Muscle layer of colon (tissue), 2 donors: ENCODE measurements around the gene CALU.

Experiments
- H3K27ac ChIP-seq: one replicate; pipeline ENCODE4 v1.7.0; 2013; ENCODE audit warnings: low read depth, mild to moderate bottlenecking, low read length, moderate library complexity
- H3K27me3 ChIP-seq, 2 donors: one replicate each; pipeline ENCODE4 v1.7.0; 2013; ENCODE audit warnings: low read length in 2 of 2, mild to moderate bottlenecking in 2 of 2; ENCODE audit not compliant: insufficient read depth in 2 of 2, control insufficient read depth in 1 of 2
- H3K36me3 ChIP-seq: one replicate; pipeline ENCODE4 v1.7.0; 2013; ENCODE audit warnings: mild to moderate bottlenecking, low read length; ENCODE audit not compliant: insufficient read depth
- H3K4me1 ChIP-seq: one replicate; pipeline ENCODE4 v1.7.0; 2013; ENCODE audit warnings: mild to moderate bottlenecking, low read length; ENCODE audit not compliant: insufficient read depth
- H3K4me3 ChIP-seq, 2 donors: one replicate each; pipeline ENCODE4 v1.7.0; 2013; ENCODE audit warnings: low read length in 2 of 2, low read depth in 1 of 2, mild to moderate bottlenecking in 1 of 2, moderate library complexity in 1 of 2
- H3K9ac ChIP-seq: one replicate; pipeline ENCODE4 v1.7.0; 2013; ENCODE audit warnings: low read length
- H3K9me3 ChIP-seq: one replicate; pipeline ENCODE4 v1.7.0; 2013; ENCODE audit warnings: mild to moderate bottlenecking, low read length
- donor health status: abdominal sarcoma.
- donor health status: Adenocarcinoma of cecum.

Gene CALU

DNA sequence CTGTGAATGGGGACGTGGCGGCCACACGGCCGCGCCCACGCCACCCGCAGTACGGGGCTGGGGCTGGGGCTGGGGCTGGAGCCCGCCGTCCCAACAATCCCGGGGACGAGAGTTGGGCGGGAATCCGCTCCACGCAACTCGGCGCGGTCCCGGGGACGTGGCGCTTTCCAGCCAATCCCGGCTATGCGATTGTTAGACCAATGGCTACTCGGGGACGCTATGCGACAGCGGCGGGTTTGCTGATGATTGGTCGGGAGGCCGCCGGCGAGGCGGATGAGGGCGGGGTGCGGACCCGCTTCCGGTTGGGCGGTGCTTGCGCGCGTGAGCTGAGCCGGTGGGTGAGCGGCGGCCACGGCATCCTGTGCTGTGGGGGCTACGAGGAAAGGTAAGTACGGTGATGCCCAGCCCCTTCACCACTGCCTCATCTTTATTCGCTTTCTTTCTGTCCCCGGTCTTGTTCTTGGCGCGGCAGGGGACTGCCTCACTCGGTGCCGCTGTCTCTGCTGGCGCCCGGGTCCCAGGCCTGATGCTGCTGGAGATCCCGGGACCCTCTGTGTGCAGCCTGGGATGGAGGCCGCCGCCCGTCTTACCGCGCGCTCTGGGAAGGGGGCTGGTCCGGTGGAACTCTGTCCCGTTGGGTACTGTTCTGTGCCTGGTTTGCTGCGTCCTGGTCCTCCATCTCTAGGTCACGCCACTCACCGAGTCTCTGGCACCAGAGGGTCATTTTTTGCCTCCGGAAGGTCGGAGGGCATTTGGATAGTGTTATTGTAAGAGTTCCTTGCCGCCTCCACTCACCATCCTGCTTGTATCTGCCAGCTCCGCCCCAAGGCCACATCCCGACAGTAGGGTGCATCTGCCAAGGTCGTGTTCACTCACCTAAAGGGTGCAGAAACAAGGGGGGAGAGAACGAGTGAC is at the start of gene CALU:
TSS of gene CALU (plus strand) at position 312 of the 915 bp plus-strand sequence. CDS start 9,225 bp downstream, outside the sequence.
- Histone ChIP-seq H3K4me1 (peaks cover 31% of the 10 kb centered on the region), H3K36me3 (no peaks in the 10 kb centered on the region), H3K27ac (peak within 1 kb of the TSS; percentile 93), H3K27me3 (no peaks in the 10 kb centered on the region), H3K9me3 (no peaks in the 10 kb centered on the region), H3K9ac (peak within 1 kb of the TSS; percentile 95), H3K4me3 (peak within 1 kb of the TSS; percentile 96 to 98)

DNA sequence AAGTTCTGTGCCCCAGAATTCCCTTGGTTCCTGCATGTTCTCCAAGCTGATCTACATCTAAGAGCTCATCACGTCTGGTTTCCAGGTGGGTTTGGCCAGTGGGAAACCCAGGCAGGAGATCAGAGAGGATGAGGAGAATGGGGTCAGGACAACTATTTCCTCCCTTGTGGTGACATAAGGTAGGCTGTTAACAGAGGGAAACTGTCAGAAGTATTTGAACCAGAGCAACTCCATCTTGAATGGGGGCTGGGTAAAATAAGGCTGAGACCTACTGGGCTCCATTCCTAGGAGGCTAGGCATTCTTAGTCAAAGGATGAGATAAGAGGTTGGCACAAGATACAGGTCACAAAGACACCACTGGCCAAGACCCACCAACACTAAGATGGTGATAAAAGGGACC is 47.9 kb upstream of the CALU start:
- Histone ChIP-seq H3K27ac (no peak overlapping the region), H3K27me3 (no peaks in the 10 kb centered on the region), H3K36me3 (no peaks in the 10 kb centered on the region), H3K9me3 (no peaks in the 10 kb centered on the region), H3K9ac (no peak overlapping the region), H3K4me3 (no peak overlapping the region), H3K4me1 (no peaks in the 10 kb centered on the region)

DNA sequence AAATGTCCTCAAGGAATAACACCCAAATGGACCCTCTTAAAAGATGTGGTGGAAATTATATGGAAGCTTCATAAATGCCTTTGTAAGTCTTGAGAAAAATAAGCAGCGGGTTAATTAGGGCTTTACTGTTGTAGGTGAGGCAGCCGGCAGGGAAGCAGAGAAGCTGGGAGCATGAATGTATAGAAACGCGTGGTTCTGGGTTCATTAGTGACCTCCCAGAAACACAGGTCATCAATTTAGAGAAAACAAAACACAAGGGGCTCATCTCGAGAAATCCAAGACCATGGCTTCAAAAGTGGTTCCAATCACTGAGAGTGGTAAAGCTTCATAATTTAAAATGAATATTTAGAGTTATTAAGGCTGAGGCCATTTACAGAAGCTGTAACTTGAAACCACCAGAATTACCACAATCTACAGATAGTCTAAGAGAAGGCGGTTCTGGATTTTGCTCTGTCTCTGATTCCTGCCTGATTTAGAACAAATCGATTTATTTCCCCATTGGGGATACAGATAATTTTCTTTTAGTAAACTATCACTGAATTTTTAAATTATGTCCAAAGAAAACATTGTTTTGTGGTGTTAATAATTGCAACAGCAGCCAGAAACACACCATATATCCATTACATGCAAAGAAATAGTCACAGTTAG is 46.4 kb upstream of the CALU start:
- no peak overlapping the region for H3K9ac ChIP-seq
- peaks cover 8% of the 10 kb centered on the region for H3K4me1 ChIP-seq
- H3K27me3 ChIP-seq = peaks cover 10 to 11% of the 10 kb centered on the region in 2 donors
- no peak overlapping the region for H3K4me3 ChIP-seq
- H3K9me3 ChIP-seq = no peaks in the 10 kb centered on the region
- no peak overlapping the region for H3K27ac ChIP-seq
- no peaks in the 10 kb centered on the region for H3K36me3 ChIP-seq

DNA sequence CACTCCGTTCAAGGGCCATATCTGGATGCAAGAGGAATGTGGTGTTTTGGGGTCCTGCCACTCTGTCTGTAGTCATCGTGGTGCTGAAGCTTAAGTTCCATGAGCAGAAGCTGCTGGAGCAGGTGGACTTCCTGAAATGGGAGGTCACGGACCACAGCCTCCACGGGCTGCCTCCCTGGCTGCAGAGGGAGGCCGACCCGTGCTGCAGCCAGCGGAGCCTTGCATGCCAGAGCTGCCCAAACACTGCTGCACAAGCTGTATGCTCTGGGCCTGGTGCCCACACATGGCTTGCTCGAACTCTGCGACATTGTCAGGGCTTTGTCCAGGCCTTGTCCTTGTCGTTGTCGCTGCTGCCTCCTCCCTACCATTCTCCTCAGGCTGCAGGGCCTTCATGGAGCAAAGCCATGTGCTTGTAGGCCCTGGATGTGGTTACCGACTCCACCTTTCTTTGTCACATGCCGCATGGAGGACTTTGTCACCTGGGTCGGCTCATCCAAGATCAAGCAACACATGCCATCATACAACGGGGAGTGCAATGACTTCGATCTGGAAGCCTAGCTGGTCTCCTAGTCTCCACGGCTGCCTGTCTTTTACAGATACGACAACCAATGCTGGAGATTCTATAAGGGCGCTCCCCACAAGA is 45.7 kb upstream of the CALU start:
- Histone ChIP-seq H3K9me3 (no peaks in the 10 kb centered on the region), H3K36me3 (no peaks in the 10 kb centered on the region), H3K4me1 (peaks cover 9% of the 10 kb centered on the region), H3K9ac (no peak overlapping the region), H3K27ac (no peak overlapping the region), H3K4me3 (no peak overlapping the region), H3K27me3 (peaks cover 17 to 19% of the 10 kb centered on the region in 2 donors)

DNA sequence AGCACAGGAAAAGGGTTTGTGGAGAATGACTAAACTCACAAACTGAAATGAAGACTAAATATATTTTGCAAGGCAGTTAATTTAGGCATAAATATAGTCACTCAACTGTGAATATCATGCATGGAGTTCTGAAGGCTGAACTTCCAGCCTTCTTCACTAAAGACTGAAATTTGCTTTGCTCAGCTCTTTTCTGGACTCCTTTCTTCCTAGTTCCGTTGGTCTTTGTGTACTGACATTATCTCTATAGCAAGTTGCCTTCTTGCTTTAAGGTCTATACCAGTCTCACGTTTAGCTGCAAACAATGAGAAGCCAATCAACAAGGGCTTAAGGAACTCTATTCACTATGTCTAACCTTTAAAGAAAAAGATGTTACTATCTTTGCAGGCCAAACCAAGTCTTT is 44.4 kb upstream of the CALU start:
- Histone ChIP-seq H3K9me3 (no peaks in the 10 kb centered on the region), H3K27me3 (peaks cover 21 to 27% of the 10 kb centered on the region in 2 donors), H3K36me3 (no peaks in the 10 kb centered on the region), H3K9ac (no peak overlapping the region), H3K4me3 (no peak overlapping the region), H3K4me1 (peaks cover 9% of the 10 kb centered on the region), H3K27ac (no peak overlapping the region)

DNA sequence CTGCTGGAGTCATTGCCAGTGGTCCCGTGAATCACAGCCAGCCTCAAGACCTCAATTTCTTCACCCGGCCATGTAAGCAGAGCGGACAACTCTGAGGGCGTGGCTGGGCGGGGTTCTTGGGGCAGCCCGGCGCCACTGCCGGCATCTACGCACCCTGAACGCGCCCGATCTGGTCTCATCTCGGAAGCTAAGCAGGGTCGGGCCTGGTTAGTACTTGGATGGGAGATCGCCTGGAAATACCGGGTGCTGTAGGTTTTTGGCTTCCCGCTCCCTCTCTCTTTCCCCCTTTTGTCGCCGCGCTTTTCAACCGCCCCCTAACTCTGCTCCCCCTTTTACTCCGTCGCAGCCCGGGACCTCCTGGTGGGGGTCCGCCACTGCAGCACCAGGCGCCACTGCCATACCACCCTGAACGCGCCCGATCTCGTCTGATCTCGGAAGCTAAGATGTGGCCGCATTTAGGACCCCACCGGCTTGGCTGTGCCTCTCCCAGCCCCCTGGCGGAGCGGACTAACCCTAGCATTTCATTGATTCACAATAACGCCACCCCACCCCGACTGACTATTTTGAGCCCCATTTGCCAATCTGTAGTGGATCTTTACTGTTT is 41.8 kb upstream of the CALU start:
- no peak overlapping the region for H3K27ac ChIP-seq
- H3K9ac ChIP-seq = no peak overlapping the region
- H3K36me3 ChIP-seq = no peaks in the 10 kb centered on the region
- peaks cover 21 to 27% of the 10 kb centered on the region in 2 donors for H3K27me3 ChIP-seq
- peak overlapping the region; percentile 38 to 44 for H3K4me3 ChIP-seq
- no peaks in the 10 kb centered on the region for H3K9me3 ChIP-seq
- H3K4me1 ChIP-seq = peaks cover 9% of the 10 kb centered on the region

DNA sequence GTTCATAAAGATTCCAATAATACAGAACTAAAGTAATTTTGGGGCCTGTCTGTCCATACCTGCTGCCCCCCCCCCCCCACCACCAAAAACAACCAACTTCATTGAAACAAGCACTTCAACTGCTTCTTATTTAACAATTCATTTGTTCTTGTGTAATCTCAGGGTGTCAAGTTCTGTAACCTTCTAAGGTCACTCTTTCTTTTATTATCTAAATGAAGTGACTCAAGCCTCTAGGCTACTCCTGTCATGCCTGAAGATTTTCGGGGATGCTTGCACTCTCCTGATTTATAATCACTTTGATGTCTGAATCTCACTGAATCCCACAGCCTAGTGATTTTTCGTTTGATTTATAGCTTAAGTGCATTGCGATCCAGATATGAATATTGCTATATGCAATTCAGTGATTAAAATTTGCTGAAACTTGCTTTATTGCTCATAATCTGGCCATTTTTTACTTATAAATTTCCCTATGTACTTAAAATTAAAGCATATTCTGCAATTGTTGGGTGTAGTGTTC is 39.9 kb upstream of the CALU start:
- H3K9me3 ChIP-seq = no peaks in the 10 kb centered on the region
- no peak overlapping the region for H3K4me3 ChIP-seq
- H3K4me1 ChIP-seq = peaks cover 9% of the 10 kb centered on the region
- peaks cover 21 to 27% of the 10 kb centered on the region in 2 donors for H3K27me3 ChIP-seq
- H3K27ac ChIP-seq = no peak overlapping the region
- no peak overlapping the region for H3K9ac ChIP-seq
- no peaks in the 10 kb centered on the region for H3K36me3 ChIP-seq

DNA sequence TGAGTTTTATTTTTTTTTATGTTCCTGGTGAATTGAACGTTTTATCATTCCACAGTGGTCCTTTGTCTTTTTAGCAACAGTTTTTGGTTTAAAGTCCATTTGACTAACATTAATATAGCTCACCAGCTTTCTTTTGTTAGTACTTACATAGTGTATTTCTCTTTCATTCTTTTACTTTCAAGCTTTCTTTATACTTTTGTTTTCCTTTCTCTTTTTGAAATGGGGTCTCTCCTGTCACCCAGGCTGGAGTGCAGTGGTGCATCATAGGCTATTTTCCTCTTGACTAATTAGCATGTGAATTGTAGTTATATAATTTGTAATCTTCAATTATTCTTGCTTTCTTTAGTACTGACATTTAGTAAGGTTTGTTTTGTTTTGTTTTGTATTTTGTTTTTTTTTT is 39.3 kb upstream of the CALU start:
- H3K36me3 ChIP-seq = no peaks in the 10 kb centered on the region
- no peak overlapping the region for H3K9ac ChIP-seq
- peaks cover 21 to 27% of the 10 kb centered on the region in 2 donors for H3K27me3 ChIP-seq
- H3K9me3 ChIP-seq = no peaks in the 10 kb centered on the region
- no peak overlapping the region for H3K27ac ChIP-seq
- H3K4me3 ChIP-seq = no peak overlapping the region
- H3K4me1 ChIP-seq = peaks cover 9% of the 10 kb centered on the region

DNA sequence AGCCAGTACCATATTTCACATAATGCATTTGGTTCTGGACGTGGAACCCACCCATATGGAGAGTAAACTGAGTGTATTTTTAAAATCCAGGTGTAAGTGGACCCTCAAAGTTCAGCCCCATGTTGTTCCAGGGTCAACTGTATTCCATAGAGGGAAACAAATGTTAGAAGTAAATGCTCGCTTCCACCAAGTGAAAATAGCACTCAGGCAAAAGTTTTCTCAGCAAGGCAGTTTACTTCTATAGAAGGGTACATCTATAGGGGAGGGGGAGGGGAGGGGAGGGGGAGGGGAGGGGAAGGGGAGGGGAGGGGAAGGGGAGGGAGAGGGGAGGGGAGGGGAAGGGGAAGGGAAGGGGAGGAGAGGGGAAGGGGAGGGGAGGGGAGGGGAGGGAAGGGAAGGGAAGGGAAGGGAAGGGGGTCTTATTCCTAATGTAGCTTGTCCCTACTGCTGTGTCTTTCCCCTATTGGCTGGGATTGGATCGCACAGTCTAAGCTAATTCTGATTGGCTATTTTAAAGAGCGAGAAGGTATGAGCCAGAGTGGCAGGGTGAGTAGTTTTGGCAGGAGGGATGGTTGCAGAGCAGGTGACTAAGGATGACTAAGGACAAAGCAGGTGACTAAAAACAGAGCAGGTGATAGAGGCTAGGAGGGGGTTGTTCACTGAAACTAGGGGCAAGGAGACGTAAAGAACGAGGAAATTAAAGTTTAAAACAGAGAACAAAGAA is 37.9 kb upstream of the CALU start:
- no peaks in the 10 kb centered on the region for H3K9me3 ChIP-seq
- peaks cover 9% of the 10 kb centered on the region for H3K4me1 ChIP-seq
- no peak overlapping the region for H3K4me3 ChIP-seq
- no peak overlapping the region for H3K27ac ChIP-seq
- H3K9ac ChIP-seq = no peak overlapping the region
- no peaks in the 10 kb centered on the region for H3K36me3 ChIP-seq
- peaks cover 21 to 27% of the 10 kb centered on the region in 2 donors for H3K27me3 ChIP-seq

DNA sequence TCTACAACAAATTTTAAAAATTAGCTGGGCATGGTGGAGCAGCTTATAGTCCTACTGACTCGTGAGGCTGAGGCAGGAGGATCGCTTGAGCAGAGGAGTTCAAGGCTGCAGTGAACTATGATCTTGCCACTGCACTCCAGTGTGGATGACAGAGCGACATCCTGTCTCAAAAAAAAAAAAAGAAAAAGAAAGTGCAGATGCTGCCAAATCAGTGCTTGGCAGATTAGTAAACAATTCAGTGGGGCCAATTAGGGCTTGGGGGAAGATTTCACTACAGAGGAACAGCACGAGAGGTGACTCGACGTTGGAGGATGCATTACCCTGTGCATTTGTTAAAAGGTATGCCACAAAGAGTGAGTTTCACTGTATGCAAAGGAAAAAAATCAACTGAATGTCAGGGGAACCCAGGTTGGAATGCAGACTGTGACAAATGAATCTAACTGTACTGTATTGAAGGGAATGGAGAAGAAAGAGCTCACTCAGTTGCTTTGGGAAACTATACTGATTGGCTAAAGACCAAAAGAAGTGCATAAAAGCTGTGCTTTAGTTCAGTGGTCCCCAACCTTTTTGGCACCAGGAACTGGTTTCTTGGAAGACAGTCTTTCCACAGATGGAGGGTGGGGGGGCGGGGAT is 35.4 kb upstream of the CALU start:
- Histone ChIP-seq H3K36me3 (no peaks in the 10 kb centered on the region), H3K27me3 (peaks cover 1 to 6% of the 10 kb centered on the region in 2 donors), H3K9me3 (no peaks in the 10 kb centered on the region), H3K4me1 (no peaks in the 10 kb centered on the region), H3K4me3 (no peak overlapping the region), H3K9ac (no peak overlapping the region), H3K27ac (no peak overlapping the region)
